HG03025 (cell line): ENCODE measurements around the gene ADORA1.

Source experiments
- ATAC-seq: cut with Tn5 transposase; IDR thresholded peaks from one replicate; pipeline ENCODE4 v1.9.1; 2021; ENCODE audit warnings: mild to moderate bottlenecking, moderate library complexity; ENCODE audit not compliant: unreplicated experiment, low FRiP score

Gene ADORA1

DNA sequence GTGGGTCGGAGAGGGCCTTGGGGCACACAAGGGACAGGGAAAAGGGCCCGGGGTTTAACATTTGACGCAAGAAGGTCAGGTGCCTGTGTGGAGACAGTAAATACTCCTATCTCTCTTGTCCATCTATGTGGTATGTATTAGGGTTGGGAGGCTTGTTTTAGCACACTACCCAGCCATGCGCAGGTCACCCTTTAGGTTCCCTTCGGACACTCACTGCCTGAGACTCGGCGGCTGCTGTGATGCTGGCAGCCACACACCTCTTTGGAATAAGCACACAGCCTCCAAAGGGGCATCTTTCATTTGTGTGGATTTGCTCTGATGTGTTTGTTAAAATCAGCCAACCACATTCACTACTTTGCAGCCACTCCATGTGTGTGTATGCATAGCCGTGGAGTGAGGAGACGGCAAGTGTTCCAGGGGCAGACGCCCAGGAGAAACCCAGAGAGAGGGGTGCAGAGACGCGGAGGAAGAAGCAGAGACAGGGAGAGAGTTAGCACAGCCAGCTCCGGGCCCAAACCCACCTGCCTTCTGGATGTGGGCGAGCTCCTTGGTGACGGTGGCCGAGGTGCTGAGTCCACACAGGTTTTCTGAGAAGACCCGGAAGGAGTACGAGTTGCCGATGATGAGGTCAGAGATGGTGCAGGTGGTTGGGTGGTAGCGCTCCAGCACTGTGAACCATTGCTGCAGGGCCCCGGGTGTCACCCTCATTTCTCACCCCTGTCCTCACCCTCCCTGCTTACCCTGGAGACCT, 42.4 kb downstream of the ADORA1 start:
- ATAC-seq, result no peak

DNA sequence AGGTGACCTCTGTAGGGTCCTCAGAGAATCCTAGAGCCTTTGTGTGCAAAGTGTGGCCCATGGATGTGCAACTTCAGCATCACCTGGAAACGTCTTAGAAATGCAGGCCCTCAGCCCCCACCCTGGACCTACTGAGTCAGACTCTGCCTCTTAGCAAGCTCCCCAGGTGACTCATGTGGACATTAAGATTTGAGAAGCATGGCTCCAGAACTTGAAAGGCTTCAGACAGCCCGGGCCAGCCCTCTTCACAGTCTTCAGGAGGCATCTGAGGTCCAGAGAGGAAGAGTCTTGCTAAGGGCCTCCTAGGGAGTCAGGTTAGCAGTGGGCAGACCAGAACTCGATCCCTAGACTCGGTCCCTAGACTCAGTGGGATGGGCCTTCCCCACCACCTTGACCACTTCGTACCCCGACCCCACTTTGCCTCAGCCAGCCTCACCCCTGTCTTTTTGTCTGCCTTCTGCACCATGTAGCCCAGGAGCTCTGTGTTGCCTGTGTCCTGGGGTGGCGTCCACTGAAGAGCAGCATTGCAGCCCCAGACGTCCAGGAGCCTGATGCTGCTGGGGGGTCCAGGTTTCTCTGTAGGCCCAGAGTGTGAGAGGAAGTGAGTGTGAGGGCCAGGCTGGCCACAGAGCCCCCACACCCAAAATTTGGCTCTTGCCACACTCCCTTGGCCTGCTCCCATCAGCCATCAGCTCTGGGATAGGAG, 43.3 kb downstream of the ADORA1 start:
- no peak for ATAC-seq

GRCh38 chr1:203171341-203172183, 44.0 kb downstream of the ADORA1 start:
- no peak for ATAC-seq

DNA sequence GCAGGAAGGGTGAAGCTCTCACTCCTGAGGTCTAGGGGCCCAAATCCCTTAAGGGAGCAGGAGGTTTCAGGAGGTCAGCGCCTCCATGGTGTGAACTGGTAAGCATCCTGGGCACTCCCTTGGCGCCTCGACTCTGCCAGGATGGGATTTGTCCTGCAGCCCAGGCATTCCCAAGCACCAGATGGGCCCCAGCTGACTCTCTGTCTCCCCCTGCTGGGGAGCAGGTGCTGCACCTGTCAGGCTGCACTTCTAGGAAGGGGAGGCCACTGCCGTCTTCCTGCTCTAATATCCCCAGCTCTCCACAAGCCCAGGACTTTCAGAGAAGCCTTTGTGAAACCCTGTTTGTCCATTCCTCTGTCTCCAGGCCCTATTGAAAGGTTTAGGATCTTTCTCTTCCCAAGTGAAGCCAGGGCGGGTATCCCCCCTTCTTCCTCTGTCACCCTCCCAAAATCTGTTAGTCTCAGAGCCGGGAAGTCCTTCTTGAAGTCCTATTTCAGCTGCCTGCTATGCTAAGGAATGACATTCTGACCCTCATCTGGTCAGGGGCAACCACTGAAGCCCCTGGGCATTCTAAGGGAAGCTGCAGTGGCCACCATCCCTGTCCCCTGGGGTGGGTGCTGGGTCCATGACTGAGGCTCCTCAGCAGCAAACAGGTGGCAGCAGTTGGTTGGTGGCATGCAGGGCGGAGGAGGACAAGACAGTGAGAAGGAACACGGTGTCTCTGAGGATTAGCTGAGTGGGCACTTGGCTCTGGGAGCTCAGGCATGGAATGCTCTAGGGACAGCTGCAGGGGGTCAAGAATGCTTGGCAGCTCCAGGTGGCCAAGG, 44.9 kb downstream of the ADORA1 start:
- ATAC-seq, result no peak

DNA sequence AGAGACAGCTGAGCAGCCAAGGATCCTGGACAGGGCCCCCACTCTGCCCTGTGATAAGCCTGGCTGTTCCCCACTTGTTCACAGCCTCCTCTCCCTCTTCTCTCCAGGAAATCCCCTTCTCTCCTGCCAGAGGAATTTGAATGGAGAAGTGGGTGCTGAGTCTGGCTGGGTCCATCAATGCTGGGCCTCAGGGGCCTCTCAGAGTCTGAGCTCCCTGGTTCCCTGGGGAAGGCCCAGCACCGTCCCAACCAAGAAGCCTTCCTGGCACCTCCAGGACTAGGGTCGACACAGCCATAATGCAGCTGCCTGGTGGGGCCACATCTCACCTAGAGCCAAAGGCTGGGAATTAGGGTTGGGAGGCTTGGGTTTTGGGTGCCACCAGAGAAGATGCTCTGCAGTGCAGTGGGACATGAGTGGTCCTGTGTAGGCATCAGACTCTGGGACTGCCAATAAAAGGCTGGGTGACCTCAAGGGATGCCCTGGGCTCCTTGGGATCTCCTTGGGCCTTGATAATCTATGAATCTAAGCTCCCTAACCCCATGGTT, 45.6 kb downstream of the ADORA1 start:
- no peak for ATAC-seq

DNA sequence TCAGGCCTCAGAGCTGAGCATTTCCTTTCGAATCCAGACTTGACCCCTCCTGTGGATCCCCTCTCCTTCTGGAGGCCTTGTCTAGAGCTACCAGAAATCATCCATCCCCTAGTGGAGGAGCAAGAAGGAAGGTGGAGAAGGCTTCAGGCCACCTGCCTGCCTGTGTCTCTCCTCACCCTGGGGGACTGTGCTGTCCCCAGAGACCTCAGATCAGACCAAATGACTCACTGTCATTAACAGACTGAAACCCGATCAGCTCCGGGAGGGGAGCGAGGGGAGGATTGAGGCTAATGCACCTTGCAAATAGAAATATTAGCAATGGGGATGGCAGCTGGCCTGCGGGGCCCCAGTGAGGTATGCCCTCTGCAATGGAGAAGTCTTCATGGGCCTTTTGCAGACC, 46.0 kb downstream of the ADORA1 start:
- ATAC-seq, result no peak

GRCh38 chr1:203174324-203174985, 46.9 kb downstream of the ADORA1 start:
- ATAC-seq, result no peak

DNA sequence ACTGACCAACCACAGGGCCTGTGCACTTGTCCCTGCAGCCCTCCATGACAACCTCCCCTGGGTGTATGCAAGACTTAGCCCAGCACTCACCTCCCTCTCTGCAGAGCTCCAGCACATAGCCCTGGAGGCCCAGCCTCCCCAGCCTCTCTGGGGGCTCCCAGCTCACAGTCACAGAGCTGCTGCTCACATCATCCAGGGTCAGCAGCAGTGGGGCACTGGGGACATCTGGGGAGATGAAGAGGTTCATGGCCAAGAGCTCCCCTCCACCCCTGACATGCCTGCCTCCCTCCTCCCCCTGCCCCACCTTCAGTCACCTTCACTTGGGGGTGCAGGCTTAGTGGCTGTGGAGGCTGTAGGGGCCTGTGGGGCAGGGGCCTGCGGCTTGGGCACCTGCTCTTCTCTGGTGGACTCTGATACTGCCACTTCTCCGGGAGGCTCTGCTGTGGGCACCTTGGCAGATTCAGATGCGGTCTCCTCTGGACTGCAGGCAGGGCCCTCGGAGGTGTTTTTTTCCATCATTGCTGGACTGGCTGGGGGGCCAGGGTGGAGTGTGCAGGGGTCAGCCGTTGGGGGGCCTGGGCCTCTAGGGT, 47.8 kb downstream of the ADORA1 start, which contains the start of gene MYBPH:
Gene MYBPH (minus strand): TSS at position 590 of the 590 bp plus-strand sequence. CDS start 71 bp downstream, at position 519.
- ATAC-seq, result no peak

GRCh38 chr1:203175827-203176241, 48.3 kb downstream of the ADORA1 start:
- no peak for ATAC-seq

GRCh38 chr1:203176273-203177035, 48.9 kb downstream of the ADORA1 start:
- no peak for ATAC-seq

DNA sequence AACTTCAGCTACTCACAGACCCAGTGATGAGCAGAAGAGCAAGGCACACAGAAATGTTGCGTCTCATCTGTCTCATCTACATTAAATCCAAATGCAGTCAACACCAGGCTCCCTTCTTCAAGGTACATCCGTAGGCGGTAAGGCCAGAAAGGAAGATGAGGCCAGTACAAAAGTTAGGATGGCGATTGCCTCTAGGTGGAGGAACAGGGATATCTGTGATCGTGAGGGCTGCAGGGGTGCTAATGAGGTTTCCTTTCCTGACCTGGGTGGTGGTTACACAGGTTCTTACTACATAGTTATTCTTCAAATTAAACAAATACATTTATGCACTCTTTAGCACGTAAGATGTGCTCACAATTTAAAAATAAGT, 49.5 kb downstream of the ADORA1 start:
- no peak for ATAC-seq

DNA sequence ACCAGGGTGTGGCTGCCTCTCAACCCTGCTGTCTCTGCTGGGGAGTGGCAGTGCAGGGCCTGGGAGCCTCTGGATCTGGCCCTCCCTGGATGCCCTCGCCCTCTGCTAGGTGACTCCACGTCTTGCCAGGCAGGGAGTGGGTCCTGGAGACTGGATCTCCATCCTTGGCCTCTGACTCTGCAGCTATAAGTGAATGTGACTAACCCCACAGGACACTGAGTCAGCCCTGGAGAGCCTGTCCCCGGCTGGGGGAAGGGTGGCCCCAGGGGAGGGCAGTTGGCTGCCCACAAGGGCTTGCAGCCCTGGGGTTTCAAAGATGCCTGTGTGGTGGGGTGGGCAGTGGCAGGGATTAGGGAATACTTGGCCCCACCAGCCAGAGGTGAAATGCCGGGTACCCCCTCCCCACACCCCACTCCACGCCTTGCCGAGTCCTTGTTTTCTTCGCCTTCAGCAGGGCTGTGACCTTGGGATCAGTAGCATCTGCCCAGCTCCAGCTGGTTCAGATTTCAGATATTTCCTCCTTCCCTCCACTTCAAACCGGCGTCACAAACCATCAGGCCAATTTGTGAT, 50.0 kb downstream of the ADORA1 start:
- ATAC-seq, result no peak

DNA sequence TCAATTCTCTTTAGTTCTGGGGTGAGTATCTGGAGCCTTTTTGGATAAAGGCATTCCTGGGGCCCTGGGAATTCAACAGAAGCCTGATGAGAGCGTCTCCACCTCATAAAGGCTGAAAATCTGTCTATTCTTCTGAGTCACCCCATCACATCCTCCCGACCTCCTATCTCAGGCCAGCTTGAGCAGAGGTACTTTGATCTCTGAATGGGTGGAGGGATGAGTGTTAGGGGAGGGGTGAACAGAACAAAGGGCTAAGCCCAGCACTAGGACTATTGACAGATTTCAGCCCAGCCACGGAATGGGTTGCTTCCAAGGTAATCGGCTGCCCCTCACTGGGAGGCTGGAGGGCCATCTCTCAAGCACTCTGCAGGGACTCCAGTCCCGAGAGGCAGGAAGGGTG, 50.6 kb downstream of the ADORA1 start:
- ATAC-seq, result no peak

DNA sequence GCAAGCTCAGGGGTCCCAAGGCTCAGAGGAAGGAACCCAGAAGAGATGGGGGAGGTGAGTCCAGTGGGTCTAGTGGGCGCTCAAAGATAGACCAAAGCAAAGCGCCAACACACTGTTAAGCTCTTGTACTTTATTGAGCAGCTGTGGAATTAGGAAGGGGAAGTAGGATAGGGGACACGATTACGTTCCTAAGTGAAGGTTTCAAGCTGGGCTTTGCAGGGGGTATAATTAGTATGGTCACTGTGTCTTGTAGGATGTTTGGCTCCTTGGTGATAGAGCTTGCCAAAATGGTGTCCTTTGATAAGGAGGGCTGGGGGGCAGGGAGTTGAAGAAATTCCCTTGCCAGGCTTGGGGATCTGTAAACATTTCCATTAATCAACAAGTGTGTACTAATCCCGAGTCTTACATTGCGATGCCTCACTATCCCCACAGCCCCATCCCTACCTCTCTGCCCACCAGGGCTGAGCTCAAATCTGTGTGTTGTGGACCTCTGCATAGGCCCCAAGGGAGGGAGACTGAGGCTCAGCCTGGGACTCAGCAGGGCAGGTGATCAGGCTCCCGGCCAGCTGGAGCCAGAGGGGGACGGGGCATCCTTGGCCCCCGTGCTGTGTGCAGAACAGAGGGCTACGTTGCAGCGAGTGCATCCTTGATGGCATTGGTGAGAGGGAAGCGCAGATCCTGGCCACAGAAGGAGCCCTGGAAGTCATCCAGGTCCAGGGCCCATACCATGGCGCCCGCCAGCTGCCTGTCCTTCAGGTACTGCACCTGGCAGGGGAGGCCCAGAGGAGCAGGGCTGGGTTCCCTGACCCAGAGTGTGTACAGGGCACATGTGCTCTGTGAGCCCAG, 51.5 kb downstream of the ADORA1 start:
- no peak for ATAC-seq

DNA sequence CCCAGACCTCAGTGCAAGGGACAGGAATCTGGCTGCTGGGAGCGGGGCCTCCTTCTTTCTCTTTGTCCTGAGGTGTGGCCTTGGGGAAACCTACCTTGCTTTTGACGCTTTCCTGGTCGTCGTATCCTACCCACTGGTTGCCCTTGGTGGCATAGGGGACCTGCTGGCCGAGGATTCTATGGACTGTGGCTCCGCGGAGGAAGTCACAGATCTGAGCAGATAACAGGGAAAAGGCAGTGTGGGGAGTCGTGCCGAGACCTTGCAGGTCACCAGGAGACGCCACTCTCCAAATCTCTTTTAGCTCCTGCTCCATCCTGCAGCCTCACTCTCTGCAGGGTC, 52.1 kb downstream of the ADORA1 start:
- ATAC-seq, result no peak

GRCh38 chr1:203180611-203181330, 53.2 kb downstream of the ADORA1 start:
- ATAC-seq, result no peak
